HG03571 (cell line): ENCODE results near the gene KIRREL3.

Experiments used
- ATAC-seq: cut with Tn5 transposase; IDR thresholded peaks from one replicate; pipeline ENCODE4 v1.9.1; 2021; ENCODE audit not compliant: unreplicated experiment

The KIRREL3 gene

GRCh38 chr11:126640186-126640585, 360.4 kb downstream of the KIRREL3 start:
- ATAC-seq, result no peak

- no peak for ATAC-seq
These were observed 360.9 kb downstream of the KIRREL3 start for GRCh38 chr11:126639692-126640091.

GRCh38 chr11:126638648-126639047, 361.9 kb downstream of the KIRREL3 start:
- no peak for ATAC-seq

GRCh38 chr11:126637795-126638175, 362.8 kb downstream of the KIRREL3 start:
- ATAC-seq, result no peak

- ATAC-seq, result no peak
These were observed 363.4 kb downstream of the KIRREL3 start for GRCh38 chr11:126636911-126637794.

- ATAC-seq, result no peak
These were observed 365.1 kb downstream of the KIRREL3 start for GRCh38 chr11:126635511-126635910.

GRCh38 chr11:126634963-126635362, 365.6 kb downstream of the KIRREL3 start:
- no peak for ATAC-seq

- no peak for ATAC-seq
These were observed 367.2 kb downstream of the KIRREL3 start for GRCh38 chr11:126633330-126633729.

- ATAC-seq, result no peak
These were observed 369.4 kb downstream of the KIRREL3 start for GRCh38 chr11:126630893-126631798.

GRCh38 chr11:126630488-126630887, 370.1 kb downstream of the KIRREL3 start:
- ATAC-seq, result no peak

- no peak for ATAC-seq
These were observed 371.6 kb downstream of the KIRREL3 start for GRCh38 chr11:126628790-126629621.

GRCh38 chr11:126628450-126628789, 372.1 kb downstream of the KIRREL3 start:
- ATAC-seq, result no peak

- ATAC-seq, result no peak
These were observed 373.1 kb downstream of the KIRREL3 start for GRCh38 chr11:126627421-126627820.

- no peak for ATAC-seq
These were observed 376.1 kb downstream of the KIRREL3 start for GRCh38 chr11:126624506-126624905.

- no peak for ATAC-seq
These were observed 381.1 kb downstream of the KIRREL3 start for GRCh38 chr11:126619516-126619915.

- no peak for ATAC-seq
These were observed 384.7 kb downstream of the KIRREL3 start for GRCh38 chr11:126615845-126616244.

GRCh38 chr11:126613272-126613671, 387.3 kb downstream of the KIRREL3 start:
- ATAC-seq, result no peak

- ATAC-seq, result no peak
These were observed 387.9 kb downstream of the KIRREL3 start for GRCh38 chr11:126612671-126613070.

- ATAC-seq, result no peak
These were observed 389.1 kb downstream of the KIRREL3 start for GRCh38 chr11:126611438-126611837.

GRCh38 chr11:126608658-126609057, 391.9 kb downstream of the KIRREL3 start:
- ATAC-seq, result no peak
